HG03571 (cell line): ENCODE results near the gene NR1H4.
"Not testable (repeated sequence)": the region's sequence is repeated elsewhere in the genome, so short reads cannot be mapped to it uniquely, and the experiment has no call there.

ENCODE experiments used
- ATAC-seq: cut with Tn5 transposase; IDR thresholded peaks from one replicate; pipeline ENCODE4 v1.9.1; 2021; ENCODE audit not compliant: unreplicated experiment

NR1H4 gene

GRCh38 chr12:100504804-100505203 lies 31.1 kb downstream of the NR1H4 start:
- ATAC-seq, result no peak

- ATAC-seq, result no peak
Observed at GRCh38 chr12:100508751-100509150, 35.1 kb downstream of the NR1H4 start.

- no peak for ATAC-seq
Observed at GRCh38 chr12:100512692-100513091, 39.0 kb downstream of the NR1H4 start.

- no peak for ATAC-seq
Observed at GRCh38 chr12:100515968-100516367, 42.3 kb downstream of the NR1H4 start.

GRCh38 chr12:100518376-100518775 lies 44.7 kb downstream of the NR1H4 start:
- ATAC-seq, result no peak

- ATAC-seq, result no peak
Observed at GRCh38 chr12:100520048-100520769, 46.5 kb downstream of the NR1H4 start.

GRCh38 chr12:100521958-100522357 lies 48.3 kb downstream of the NR1H4 start:
- ATAC-seq, result no peak

- ATAC-seq, result no peak
Observed at GRCh38 chr12:100528034-100528433, 54.4 kb downstream of the NR1H4 start.

GRCh38 chr12:100528471-100529127 lies 54.9 kb downstream of the NR1H4 start:
- no peak for ATAC-seq

- ATAC-seq, result no peak
Observed at GRCh38 chr12:100529756-100530350, 56.2 kb downstream of the NR1H4 start.

- ATAC-seq, result no peak
Observed at GRCh38 chr12:100533376-100533775, 59.7 kb downstream of the NR1H4 start.

- ATAC-seq, result no peak
Observed at GRCh38 chr12:100534625-100535227, 61.1 kb downstream of the NR1H4 start.

GRCh38 chr12:100539202-100539601 lies 65.5 kb downstream of the NR1H4 start:
- no peak for ATAC-seq

- ATAC-seq, result no peak
Observed at GRCh38 chr12:100544165-100544564, 70.5 kb downstream of the NR1H4 start.

GRCh38 chr12:100545092-100545491 lies 71.4 kb downstream of the NR1H4 start:
- no peak for ATAC-seq

GRCh38 chr12:100553936-100554335 lies 80.3 kb downstream of the NR1H4 start:
- ATAC-seq, result no peak

- ATAC-seq, result no peak
Observed at GRCh38 chr12:100554608-100555077, 81.0 kb downstream of the NR1H4 start.

- no peak for ATAC-seq
Observed at GRCh38 chr12:100555722-100556121, 82.1 kb downstream of the NR1H4 start.

GRCh38 chr12:100557357-100557756 lies 83.7 kb downstream of the NR1H4 start:
- no peak for ATAC-seq

GRCh38 chr12:100559261-100559660 lies 85.6 kb downstream of the NR1H4 start:
- ATAC-seq, result not testable (repeated sequence)

GRCh38 chr12:100564090-100564489 lies 90.4 kb downstream of the NR1H4 start:
- no peak for ATAC-seq
